Tibial artery (tissue), 4 donors: Measurements from ENCODE around the gene THAP8.

ENCODE experiments used
- DNase-seq, 2 donors: peaks; one replicate each; pipeline ENCODE4 v3.0.0-alpha.2; 2019
- H3K27ac ChIP-seq, 2 donors: fragments of 200-600 bp; sonication (generic) in 1 of 2; 1 replicate in 1 of 2; 2 replicates in 1 of 2; pipeline ENCODE4 v1.5.1; 2018 to 2019; ENCODE audit warnings: mild to moderate bottlenecking in 1 of 2
- H3K27me3 ChIP-seq, 2 donors: fragments of 200-600 bp; sonication (generic) in 1 of 2; one replicate each; pipeline versions ENCODE4 v1.5.1 to v1.6.0; 2016 to 2019
- H3K36me3 ChIP-seq, 3 donors: fragments of 200-600 bp; sonication (generic) in 2 of 3; one replicate each; pipeline ENCODE4 v1.5.1; 2016 to 2019; ENCODE audit warnings: mild to moderate bottlenecking in 2 of 3
- H3K4me1 ChIP-seq, 4 donors: fragments of 200-600 bp; sonication (generic) in 2 of 4; 1 replicate in 3 of 4; 2 replicates in 1 of 4; pipeline ENCODE4 v1.5.1; 2016 to 2019
- H3K4me3 ChIP-seq, 2 donors: fragments of 200-600 bp; sonication (generic) in 1 of 2; 1 replicate in 1 of 2; 2 replicates in 1 of 2; pipeline ENCODE4 v1.5.1; 2018 to 2019; ENCODE audit warnings: mild to moderate bottlenecking in 2 of 2
- H3K9me3 ChIP-seq, 3 donors: fragments of 200-600 bp; sonication (generic) in 1 of 3; one replicate each; pipeline ENCODE4 v1.5.1; 2016 to 2019
- intact Hi-C: fragments of 100-400 bp; cut with DNase I; formaldehyde crosslinking; loops from one replicate; pipeline ENCODE4 v1.15.0; 2023; ENCODE audit warnings: low total_unique reads
- TF ChIP-seq, protein P1 (sequence below), 2 experiments: fragments of 200-600 bp in 1 of 2; fragments of 450-650 bp in 1 of 2; IDR thresholded peaks; one replicate each; pipeline ENCODE4 v1.5.1; 2017 to 2019; ENCODE audit warnings: antibody characterized with exemption in 2 of 2, mild to moderate bottlenecking in 1 of 2, moderate library complexity in 1 of 2

The THAP8 gene

DNA sequence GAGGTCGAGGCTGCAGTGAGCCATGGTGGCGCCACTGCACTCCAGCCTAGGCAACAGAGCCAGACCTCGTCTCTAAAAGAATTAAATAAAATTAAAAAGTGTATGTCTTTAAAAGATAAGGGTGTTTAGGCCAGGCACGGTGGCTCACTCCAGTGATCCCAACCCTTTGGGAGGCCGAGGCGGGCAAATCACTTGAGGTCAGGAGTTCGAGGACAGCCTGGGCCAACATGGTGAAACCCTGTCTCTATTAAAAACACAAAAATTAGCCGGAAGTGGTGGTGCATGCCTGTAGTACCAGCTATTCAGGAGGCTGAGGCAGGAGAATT is 66.6 kb downstream of the THAP8 start:
- Histone ChIP-seq H3K27me3 (peaks cover 0 to 63% of the 10 kb centered on the region in 2 donors), H3K4me3 (no peak overlapping the region)

DNA sequence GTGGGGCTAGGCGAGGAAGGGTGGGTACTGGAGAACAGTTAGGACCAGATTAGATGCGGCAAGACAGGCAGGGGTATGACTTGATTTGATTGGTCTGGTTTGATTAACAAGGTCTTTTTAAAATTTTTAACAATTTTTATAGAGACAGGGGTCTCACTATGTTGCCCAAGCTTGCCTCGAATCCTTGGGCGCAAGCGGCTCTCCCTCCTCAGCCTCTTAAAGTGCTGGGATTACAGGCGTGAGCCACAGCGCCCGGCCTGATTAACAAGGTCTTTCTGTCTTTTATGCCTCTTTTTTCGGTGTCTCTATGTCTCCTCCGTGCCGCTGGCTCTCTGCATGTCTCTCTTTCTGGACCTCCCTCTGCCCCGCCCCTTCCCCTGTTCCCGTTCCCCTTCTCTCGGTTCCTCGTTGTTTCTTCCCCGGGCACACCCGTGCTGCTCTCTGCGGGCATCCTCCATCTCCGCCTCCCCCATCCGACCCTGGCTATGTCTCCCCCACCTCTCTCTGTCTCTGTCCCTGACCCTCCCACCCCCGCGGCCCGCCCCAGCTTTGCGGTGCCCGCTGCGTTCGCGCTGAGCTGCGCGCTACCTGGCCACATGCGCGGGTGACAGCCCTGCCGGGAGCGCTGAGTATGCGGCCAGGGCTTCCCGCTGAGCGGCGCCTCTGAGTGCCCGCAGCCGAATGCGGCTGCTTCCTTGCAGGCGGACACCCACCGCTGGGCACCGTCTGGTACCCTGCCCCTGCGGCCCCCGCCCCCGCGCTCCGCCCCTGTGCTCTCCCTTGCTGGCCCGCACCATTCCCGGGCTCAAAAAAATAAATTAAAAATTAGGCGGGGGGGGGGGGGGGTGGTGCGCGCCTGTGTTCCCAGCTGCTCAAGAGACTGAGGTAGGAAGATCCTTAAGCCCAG is 67.2 kb downstream of the THAP8 start:
- Histone ChIP-seq H3K9me3 (no peaks in the 10 kb centered on the region), H3K27ac (no peak overlapping the region), H3K36me3 (no peaks in the 10 kb centered on the region), H3K27me3 (peaks cover 0 to 66% of the 10 kb centered on the region in 2 donors), H3K4me1 (peaks cover 0 to 10% (median 4%) of the 10 kb centered on the region in 4 donors), H3K4me3 (peak overlapping the region; percentile 19 to 25)
- DNase-seq = peak in 1 of 2 donors; percentile 55
- intact Hi-C loops = no loop called here
- TF ChIP-seq, protein P1, sequence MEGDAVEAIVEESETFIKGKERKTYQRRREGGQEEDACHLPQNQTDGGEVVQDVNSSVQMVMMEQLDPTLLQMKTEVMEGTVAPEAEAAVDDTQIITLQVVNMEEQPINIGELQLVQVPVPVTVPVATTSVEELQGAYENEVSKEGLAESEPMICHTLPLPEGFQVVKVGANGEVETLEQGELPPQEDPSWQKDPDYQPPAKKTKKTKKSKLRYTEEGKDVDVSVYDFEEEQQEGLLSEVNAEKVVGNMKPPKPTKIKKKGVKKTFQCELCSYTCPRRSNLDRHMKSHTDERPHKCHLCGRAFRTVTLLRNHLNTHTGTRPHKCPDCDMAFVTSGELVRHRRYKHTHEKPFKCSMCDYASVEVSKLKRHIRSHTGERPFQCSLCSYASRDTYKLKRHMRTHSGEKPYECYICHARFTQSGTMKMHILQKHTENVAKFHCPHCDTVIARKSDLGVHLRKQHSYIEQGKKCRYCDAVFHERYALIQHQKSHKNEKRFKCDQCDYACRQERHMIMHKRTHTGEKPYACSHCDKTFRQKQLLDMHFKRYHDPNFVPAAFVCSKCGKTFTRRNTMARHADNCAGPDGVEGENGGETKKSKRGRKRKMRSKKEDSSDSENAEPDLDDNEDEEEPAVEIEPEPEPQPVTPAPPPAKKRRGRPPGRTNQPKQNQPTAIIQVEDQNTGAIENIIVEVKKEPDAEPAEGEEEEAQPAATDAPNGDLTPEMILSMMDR (IDR thresholded peaks at IDR 0.05) = no peak

More for the DNA sequence above, 66.6 kb downstream of the THAP8 start:
- no peaks in the 10 kb centered on the region for H3K36me3 ChIP-seq
- peaks cover 0 to 10% (median 4%) of the 10 kb centered on the region in 4 donors for H3K4me1 ChIP-seq
- intact Hi-C loops = no loop called here
- H3K27ac ChIP-seq = no peak overlapping the region
- no peaks in the 10 kb centered on the region for H3K9me3 ChIP-seq
- DNase-seq = no peak
- TF ChIP-seq, protein P1 (IDR thresholded peaks at IDR 0.05) = no peak

DNA sequence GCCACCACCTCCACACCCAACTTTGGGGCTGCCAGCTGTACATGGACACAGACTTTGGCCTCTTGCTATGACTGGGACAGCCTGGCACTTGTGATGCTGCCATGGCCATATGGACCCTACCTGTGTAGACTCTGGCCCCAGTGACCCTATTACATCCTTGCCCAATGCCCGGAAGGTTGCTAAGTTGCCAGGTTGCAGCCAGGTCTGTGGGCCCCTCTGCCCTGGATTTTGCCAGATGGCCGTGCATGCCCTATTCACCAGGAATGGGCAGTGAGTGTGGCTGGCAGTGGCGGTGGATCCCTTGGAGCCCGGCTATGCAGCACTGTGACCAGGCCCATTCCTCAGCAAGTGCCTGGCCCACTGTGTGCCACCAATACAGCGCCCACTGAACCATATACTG is 68.0 kb downstream of the THAP8 start:
- intact Hi-C loops = no loop called here
- no peak for DNase-seq
- Histone ChIP-seq H3K4me1 (peaks cover 0 to 10% (median 4%) of the 10 kb centered on the region in 4 donors), H3K27ac (no peak overlapping the region), H3K4me3 (no peak overlapping the region), H3K36me3 (no peaks in the 10 kb centered on the region), H3K27me3 (peaks cover 0 to 68% of the 10 kb centered on the region in 2 donors), H3K9me3 (no peaks in the 10 kb centered on the region)
- TF ChIP-seq, protein P1 (IDR thresholded peaks at IDR 0.05) = no peak
